ENCODE results near the gene EIF4ENIF1. TPM values are rescaled to one million over a fixed set of nuclear protein-coding genes. Genes with fewer than 3 reads are reported as not detected.
"Not testable (repeated sequence)": the region's sequence is repeated elsewhere in the genome, so short reads cannot be mapped to it uniquely, and the experiment has no call there.

The EIF4ENIF1 gene
- total RNA-seq, 2 donors from 2014 or later: 34.5 to 37.1 TPM

DNA sequence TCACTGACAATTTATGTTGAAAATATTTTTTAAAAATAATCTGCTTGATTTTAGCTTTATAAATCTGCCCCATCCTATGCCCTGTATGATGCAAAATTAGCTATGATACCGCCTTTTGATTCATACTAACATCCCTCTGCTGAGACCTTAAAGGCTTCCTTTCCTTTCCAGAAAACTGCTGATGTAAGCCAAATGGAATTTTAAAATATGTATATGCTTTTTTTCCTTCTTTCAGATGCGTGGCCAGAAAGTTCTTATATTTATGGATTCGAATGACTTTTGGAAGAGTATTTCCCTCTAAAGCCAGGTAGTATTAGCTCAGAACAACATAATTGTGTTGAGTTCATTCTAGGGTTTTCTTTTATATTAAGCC is 41.2 kb upstream of the EIF4ENIF1 start:
- Histone ChIP-seq H3K9ac (ENCODE audit: extremely low read depth, low read length, poor library complexity, severe bottlenecking) (no peak overlapping the region), H3K36me3 (ENCODE audit: control insufficient read depth, insufficient read depth, low read length) (no peaks in the 10 kb centered on the region), H3K4me3 (ENCODE audit: low read length) (no peak overlapping the region), H3K4me1 (ENCODE audit: control insufficient read depth, insufficient read depth, low read length) (no peaks in the 10 kb centered on the region), H3K27me3 (ENCODE audit: control insufficient read depth, insufficient read depth, low read length, poor library complexity, severe bottlenecking) (no peaks in the 10 kb centered on the region), H3K27ac (ENCODE audit: low read depth, low read length) (no peak overlapping the region), H3K9me3 (ENCODE audit: control insufficient read depth, low read length) (no peaks in the 10 kb centered on the region)
- Mint-ChIP-seq H3K27ac (no peak overlapping the region), H3K4me3 (no peak overlapping the region), H3K27me3 (ENCODE audit: insufficient read depth) (no peaks in the 10 kb centered on the region), H3K9me3 (no peaks in the 10 kb centered on the region), H3K36me3 (ENCODE audit: low read depth) (peaks cover 7% of the 10 kb centered on the region), H3K4me1 (no peaks in the 10 kb centered on the region)
- TF ChIP-seq, protein P1, sequence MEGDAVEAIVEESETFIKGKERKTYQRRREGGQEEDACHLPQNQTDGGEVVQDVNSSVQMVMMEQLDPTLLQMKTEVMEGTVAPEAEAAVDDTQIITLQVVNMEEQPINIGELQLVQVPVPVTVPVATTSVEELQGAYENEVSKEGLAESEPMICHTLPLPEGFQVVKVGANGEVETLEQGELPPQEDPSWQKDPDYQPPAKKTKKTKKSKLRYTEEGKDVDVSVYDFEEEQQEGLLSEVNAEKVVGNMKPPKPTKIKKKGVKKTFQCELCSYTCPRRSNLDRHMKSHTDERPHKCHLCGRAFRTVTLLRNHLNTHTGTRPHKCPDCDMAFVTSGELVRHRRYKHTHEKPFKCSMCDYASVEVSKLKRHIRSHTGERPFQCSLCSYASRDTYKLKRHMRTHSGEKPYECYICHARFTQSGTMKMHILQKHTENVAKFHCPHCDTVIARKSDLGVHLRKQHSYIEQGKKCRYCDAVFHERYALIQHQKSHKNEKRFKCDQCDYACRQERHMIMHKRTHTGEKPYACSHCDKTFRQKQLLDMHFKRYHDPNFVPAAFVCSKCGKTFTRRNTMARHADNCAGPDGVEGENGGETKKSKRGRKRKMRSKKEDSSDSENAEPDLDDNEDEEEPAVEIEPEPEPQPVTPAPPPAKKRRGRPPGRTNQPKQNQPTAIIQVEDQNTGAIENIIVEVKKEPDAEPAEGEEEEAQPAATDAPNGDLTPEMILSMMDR (conservative IDR thresholded peaks at IDR 0.05): no peak
- WGBS, 2 experiments (ENCODE audit: insufficient coverage in 1 of 2, insufficient read length in 1 of 2): 98 to 100% methylated on average over 1 to 3 of the region's 3 CpGs
- DNase-seq: no peak

DNA sequence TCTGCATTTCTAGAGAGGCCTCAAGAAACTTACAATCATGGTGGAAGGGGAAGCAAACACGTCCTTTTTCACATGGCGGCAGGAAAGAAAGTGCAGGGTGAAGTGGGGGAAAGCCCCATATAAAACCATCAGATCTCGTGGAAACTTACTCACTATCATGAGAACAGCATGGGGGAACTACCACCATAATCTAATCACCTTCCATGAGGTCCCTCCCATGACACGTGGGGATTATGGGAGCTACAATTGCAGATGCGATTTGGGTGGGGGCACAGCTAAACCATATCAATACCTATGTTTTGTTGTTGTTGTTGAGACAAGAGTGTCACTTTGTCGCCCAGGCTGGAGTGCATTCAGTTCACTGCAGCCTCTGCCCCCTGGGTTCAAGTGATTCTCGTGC is 36.6 kb upstream of the EIF4ENIF1 start:
- H3K4me1 ChIP-seq (ENCODE audit: control insufficient read depth, insufficient read depth, low read length): no peaks in the 10 kb centered on the region
- TF ChIP-seq, protein P1 (conservative IDR thresholded peaks at IDR 0.05): no peak
- peaks cover 3% of the 10 kb centered on the region for H3K9me3 ChIP-seq (ENCODE audit: control insufficient read depth, low read length)
- H3K4me3 ChIP-seq (ENCODE audit: low read length): no peak overlapping the region
- H3K27me3 ChIP-seq (ENCODE audit: control insufficient read depth, insufficient read depth, low read length, poor library complexity, severe bottlenecking): no peaks in the 10 kb centered on the region
- Mint-ChIP-seq H3K9me3 (peaks cover 3% of the 10 kb centered on the region), H3K4me1 (peaks cover 6% of the 10 kb centered on the region), H3K36me3 (ENCODE audit: low read depth) (peaks cover 10% of the 10 kb centered on the region), H3K4me3 (no peak overlapping the region), H3K27ac (no peak overlapping the region), H3K27me3 (ENCODE audit: insufficient read depth) (no peaks in the 10 kb centered on the region)
- WGBS, 2 experiments (ENCODE audit: insufficient coverage in 1 of 2, insufficient read length in 1 of 2): 90 to 92% methylated on average over 5 to 7 of the region's 7 CpGs
- H3K27ac ChIP-seq (ENCODE audit: low read depth, low read length): no peak overlapping the region
- DNase-seq: no peak
- no peaks in the 10 kb centered on the region for H3K36me3 ChIP-seq (ENCODE audit: control insufficient read depth, insufficient read depth, low read length)
- no peak overlapping the region for H3K9ac ChIP-seq (ENCODE audit: extremely low read depth, low read length, poor library complexity, severe bottlenecking)

DNA sequence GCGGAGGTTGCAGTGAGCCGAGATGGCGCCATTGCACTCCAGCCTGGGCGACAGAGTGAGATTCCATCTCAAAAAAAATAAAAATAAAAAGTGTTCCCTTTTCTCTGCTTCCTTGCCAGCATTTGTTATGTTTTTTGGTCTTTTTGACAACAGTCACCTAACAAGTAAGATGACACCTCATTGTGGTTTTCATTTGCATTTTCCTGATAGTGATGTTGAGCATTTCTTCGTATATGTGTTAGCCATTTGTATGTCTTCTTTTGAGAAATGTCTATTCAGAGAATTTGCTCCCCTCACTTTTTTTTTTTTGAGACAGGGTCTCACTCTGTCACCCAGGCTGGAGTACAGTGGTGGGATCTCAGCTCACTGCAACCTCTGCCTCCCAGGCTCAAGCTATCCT is 34.5 kb upstream of the EIF4ENIF1 start:
- H3K27me3 ChIP-seq (ENCODE audit: control insufficient read depth, insufficient read depth, low read length, poor library complexity, severe bottlenecking); DNase-seq; H3K9ac ChIP-seq (ENCODE audit: extremely low read depth, low read length, poor library complexity, severe bottlenecking); H3K27ac ChIP-seq (ENCODE audit: low read depth, low read length); H3K4me3 Mint-ChIP-seq; H3K36me3 Mint-ChIP-seq (ENCODE audit: low read depth); H3K4me3 ChIP-seq (ENCODE audit: low read length); H3K27me3 Mint-ChIP-seq (ENCODE audit: insufficient read depth); H3K4me1 Mint-ChIP-seq; H3K36me3 ChIP-seq (ENCODE audit: control insufficient read depth, insufficient read depth, low read length); H3K27ac Mint-ChIP-seq; H3K9me3 ChIP-seq (ENCODE audit: control insufficient read depth, low read length); H3K4me1 ChIP-seq (ENCODE audit: control insufficient read depth, insufficient read depth, low read length); H3K9me3 Mint-ChIP-seq: not testable (repeated sequence)
- 93 to 96% methylated on average over 4 to 5 of the region's 5 CpGs for WGBS, 2 experiments (ENCODE audit: insufficient coverage in 1 of 2, insufficient read length in 1 of 2)

DNA sequence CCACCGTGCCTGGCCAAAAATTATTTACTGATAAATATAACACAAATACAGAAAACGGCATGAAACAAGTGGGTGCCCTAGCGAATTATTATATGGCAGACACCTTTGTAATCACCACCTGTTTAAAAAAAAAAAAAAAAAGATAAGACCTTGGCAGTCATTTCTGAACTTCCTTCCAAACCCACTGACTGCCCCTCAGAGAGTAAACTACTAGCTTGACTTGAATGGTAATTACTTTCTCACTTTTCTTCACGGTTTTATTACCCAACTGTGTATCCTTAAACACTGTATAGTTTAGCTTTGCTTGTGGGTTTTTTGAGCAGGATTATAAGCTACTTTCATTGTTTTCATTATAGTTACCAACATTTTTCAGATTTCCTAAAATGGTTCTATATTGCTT is 30.4 kb upstream of the EIF4ENIF1 start:
- H3K4me3 ChIP-seq (ENCODE audit: low read length): no peak overlapping the region
- H3K27ac Mint-ChIP-seq: no peak overlapping the region
- H3K27me3 Mint-ChIP-seq (ENCODE audit: insufficient read depth): no peaks in the 10 kb centered on the region
- H3K4me3 Mint-ChIP-seq: no peak overlapping the region
- peaks cover 2% of the 10 kb centered on the region for H3K9me3 Mint-ChIP-seq
- no peak for DNase-seq
- H3K27ac ChIP-seq (ENCODE audit: low read depth, low read length): no peak overlapping the region
- H3K36me3 ChIP-seq (ENCODE audit: control insufficient read depth, insufficient read depth, low read length): no peaks in the 10 kb centered on the region
- no peaks in the 10 kb centered on the region for H3K9me3 ChIP-seq (ENCODE audit: control insufficient read depth, low read length)
- peaks cover 6% of the 10 kb centered on the region for H3K4me1 ChIP-seq (ENCODE audit: control insufficient read depth, insufficient read depth, low read length)
- 89 to 100% methylated on average over 1 to 4 of the region's 4 CpGs for WGBS, 2 experiments (ENCODE audit: insufficient coverage in 1 of 2, insufficient read length in 1 of 2)
- no peaks in the 10 kb centered on the region for H3K27me3 ChIP-seq (ENCODE audit: control insufficient read depth, insufficient read depth, low read length, poor library complexity, severe bottlenecking)
- peaks cover 18% of the 10 kb centered on the region for H3K4me1 Mint-ChIP-seq
- no peak overlapping the region for H3K9ac ChIP-seq (ENCODE audit: extremely low read depth, low read length, poor library complexity, severe bottlenecking)
- TF ChIP-seq, protein P1 (conservative IDR thresholded peaks at IDR 0.05): no peak
- H3K36me3 Mint-ChIP-seq (ENCODE audit: low read depth): peaks cover 5% of the 10 kb centered on the region

Measured in endodermal cell (in vitro differentiated cells).